Fibroblast of lung (primary cell): ENCODE measurements around the gene DIAPH3.

Source experiments
- CTCF ChIP-seq, 2 donors: IDR thresholded peaks in 1 of 2; conservative IDR thresholded peaks in 1 of 2; 1 replicate in 1 of 2; 2 replicates in 1 of 2; pipeline ENCODE4 v1.5.1; 2011 to 2012; ENCODE audit warnings: low read length in 2 of 2, control low read depth in 1 of 2, inconsistent platforms in 1 of 2, low read depth in 1 of 2, mild to moderate bottlenecking in 1 of 2
- EZH2 ChIP-seq: IDR thresholded peaks from 2 replicates; pipeline ENCODE4 v1.5.1; 2012; ENCODE audit warnings: low read length, control low read depth, mild to moderate bottlenecking; ENCODE audit errors: missing control alignments

- no peak for TF ChIP-seq CTCF (conservative IDR thresholded peaks at IDR 0.05 in 1 of 2, IDR thresholded peaks at IDR 0.05 in 1 of 2; ENCODE audit: low read depth in 1 of 2, low read length in 2 of 2)
- TF ChIP-seq EZH2: no peak
These were observed 14.8 kb downstream of the DIAPH3 start for GRCh38 chr13:60148918-60149317.
